Pons (tissue), 1 donor: ENCODE data around the gene ZNF546.
A peak's percentile ranks its signal among the peaks of the same experiment; 100 is the strongest.
"Not testable (repeated sequence)": the region's sequence is repeated elsewhere in the genome, so short reads cannot be mapped to it uniquely, and the experiment has no call there.

Source experiments
- DNase-seq: peaks from one replicate; pipeline ENCODE4 v3.0.0-alpha.2; 2016; ENCODE audit warnings: low spot score

The ZNF546 gene

DNA sequence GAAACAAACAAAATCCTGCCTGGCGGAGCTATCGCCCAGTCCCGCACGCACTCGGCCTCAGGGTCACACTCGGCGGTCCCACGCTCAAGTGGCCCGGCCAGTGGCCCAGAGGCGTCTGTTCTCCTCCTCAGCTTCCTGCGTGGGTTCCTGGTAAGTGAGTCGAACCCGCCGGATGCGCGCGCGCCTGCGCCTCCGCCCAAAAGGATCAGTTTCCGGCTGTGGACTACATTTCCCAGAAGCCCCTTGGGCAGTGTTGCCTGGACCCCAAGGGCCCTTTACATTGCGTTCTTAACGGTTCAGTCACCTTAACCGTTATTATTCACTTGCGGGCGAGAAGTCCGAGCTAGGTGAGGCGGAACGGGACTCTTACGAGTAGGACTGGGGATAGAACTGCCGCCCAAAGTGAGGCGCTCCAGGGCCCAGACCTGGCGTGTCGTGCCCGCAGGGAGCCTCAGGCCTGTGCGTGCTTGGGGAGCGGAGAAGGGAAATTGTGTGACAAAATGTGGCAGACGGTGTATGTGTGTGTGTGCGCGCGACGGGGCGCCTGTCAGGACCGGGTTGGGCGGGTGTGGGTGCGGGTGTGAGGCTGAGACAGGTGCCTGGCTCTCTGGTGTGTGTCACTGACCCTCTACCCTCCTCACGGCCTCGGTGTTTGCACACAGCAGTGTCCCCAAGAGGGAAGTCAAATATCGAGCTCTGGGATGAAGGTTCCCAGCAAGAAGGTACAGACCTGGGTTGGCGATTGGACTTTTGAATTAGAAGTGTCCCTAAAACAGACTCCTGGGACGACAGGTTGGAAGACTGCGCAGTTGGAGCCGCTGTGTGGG lies at the start of gene ZNF546:
ZNF546 (plus strand) TSS at position 250 of the 827 bp plus-strand sequence. CDS start 1,267 bp downstream, outside the sequence.
- DNase-seq = peak; percentile 90

DNA sequence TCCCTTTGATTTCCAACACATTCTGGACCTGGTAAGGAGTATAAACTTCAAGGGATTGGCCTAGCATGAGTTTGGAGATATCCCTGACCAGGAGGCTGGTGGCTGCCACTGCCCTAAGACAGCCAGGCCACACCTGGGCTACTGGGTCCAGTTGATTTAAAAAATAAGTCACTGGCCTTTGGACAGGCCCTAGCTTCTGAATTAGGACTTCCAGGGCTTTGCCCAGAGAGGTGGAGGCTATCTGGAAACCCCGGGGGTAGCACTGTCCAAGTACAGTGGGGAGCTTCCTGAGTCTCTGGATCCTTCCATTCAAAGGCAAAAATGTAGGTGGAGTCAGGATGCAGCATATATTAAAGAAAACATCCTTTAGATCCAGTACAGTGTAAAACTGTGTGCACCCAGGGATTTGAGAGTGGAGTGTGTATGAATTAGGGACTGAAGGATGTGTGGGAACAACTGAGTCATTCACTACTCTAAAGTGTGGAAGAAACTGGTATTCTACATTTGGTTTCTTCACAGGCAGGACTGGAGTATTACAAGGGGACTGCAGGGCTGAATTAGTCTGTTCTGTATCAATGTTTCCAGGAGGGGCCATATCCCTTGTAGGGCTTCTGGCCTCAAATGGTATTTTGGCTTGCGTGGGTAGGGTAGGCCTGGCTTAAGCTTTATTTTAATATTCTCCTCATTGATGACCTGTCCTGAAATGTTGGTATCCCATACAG lies 47.7 kb upstream of the ZNF546 start:
- DNase-seq = no peak

DNA sequence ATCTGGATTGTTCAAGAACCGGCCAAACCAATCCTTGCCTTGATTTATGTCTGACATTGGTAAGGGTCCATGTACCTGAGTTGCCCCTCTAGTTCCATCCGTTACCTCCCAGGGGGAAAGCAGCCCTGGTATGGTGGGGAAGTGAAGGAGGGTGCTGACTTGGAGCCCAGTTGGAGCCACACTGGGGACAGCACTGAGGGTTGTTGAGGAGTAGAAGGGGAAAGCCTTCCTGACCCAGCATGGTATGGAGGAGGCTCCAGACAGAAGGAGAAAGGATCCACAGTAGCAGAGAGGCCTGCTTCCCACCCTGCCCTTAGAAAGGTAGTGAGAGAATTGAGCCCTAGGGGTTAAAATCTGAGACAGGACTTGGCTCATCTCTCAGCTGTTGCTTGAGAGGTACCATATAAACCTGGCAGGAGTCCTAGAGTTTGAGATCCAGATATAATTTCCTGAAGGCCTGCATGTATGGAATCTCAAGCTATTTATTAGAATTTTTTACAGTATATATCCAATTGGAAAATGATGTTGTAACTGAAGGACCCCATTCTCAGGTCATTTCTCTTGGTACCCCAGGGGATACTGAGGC lies 45.7 kb upstream of the ZNF546 start:
- DNase-seq = no peak

DNA sequence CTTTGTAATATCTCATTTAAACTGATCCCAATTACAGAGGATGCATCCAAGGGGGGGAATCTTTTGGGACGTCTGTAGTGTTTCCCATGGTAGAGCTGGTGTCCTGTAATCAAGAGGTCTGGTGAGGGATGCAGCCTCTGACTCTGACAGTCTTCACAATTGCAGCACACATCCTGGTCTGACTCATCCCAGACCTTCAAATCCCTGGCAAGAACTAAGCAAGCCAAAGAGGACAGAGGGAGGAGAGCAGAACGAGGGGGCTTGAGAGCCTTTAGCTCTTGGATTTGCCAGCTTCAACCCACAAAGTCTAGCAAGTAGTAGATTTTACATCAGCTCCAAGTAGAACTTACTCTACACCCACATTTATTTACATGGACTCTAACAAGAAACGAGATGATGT lies 45.2 kb upstream of the ZNF546 start:
- no peak for DNase-seq

DNA sequence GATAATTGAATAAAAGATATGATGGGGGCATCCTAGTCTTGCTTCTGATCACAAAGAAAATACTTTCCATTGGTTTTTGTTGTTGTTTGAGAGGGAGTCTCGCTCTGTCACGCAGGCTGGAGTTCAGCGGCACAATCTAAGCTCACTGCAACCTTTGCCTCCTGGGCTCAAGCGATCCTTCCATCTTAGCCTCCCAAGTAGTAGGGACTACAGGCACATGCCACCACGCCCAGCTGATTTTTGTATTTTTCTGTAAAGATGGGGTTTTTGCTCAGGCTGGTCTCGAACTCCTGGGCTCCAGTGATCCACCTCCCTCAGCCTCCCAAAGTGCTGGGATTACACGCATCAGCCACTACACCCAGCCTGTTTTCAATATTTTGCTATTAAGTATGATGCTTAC lies 42.9 kb upstream of the ZNF546 start:
- no peak for DNase-seq

DNA sequence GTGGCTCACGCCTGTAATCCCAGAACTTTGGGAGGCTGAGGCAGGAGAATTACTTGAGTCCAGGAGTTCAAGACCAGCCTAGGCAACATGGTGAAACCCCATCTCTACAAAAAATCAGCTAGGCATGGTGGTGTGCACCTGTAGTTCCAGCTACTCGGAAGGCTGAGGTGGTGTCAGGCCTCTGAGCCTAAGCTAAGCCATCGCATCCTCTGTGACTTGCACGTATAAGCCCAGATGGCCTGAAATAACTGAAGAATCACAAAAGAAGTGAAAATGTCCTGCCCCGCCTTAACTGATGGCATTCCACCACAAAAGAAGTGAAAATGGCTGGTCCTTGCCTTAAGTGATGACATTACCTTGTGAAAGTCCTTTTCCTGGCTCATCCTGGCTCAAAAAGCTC lies 39.0 kb upstream of the ZNF546 start:
- not testable (repeated sequence) for DNase-seq

DNA sequence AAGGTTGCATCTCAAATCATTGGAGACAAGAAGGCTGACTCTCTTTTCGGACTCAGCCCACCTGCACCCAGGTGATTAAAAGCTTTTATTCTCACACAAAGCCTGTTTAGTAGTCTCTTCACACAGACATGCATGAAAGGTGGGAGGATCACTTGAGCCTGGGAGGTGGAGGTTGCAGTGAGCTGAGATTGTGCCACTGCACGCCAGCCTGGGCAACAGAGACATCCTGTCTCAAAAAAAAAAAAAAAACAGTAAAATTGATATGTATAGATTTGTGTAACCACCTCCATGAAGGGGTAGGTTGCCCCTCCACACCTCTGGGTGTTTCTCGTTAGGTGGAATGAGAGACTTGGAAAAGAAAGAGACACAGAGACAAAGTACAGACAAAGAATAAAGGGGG lies 37.9 kb upstream of the ZNF546 start:
- not testable (repeated sequence) for DNase-seq

DNA sequence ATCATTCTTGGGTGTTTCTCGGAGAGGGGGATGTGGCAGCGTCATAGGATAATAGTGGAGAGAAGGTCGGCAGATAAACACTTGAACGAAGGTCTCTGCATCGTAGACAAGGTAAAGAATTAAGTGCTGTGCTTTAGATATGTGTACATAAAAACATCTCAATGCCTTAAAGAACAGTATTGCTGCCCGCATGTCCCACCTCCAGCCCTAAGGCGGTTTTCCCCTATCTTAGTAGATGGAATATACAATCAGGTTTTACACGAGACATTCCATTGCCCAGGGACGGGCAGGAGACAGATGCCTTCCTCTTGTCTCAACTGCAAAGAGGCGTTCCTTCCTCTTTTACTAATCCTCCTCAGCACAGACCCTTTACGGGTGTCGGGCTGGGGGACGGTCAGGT lies 37.5 kb upstream of the ZNF546 start:
- DNase-seq = not testable (repeated sequence)

DNA sequence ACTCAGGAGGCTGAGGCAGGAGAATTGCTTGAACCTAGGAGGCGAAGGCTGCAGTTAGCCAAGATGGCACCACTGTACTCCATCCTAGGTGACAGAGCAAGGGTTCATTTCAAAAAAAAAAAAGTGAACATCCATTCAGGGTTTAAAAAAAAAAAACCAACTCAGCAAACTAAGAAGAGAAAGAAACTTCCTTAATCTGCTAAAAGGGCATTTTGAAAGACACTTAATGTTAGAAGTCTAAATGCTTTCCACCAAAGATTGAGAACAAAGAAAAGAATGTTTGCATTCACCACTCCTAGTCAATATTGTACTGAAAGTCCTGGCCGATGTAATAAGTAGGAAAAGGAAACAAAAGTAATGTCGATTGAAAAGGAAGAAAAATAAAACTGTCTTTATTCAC lies 33.0 kb upstream of the ZNF546 start:
- no peak for DNase-seq

DNA sequence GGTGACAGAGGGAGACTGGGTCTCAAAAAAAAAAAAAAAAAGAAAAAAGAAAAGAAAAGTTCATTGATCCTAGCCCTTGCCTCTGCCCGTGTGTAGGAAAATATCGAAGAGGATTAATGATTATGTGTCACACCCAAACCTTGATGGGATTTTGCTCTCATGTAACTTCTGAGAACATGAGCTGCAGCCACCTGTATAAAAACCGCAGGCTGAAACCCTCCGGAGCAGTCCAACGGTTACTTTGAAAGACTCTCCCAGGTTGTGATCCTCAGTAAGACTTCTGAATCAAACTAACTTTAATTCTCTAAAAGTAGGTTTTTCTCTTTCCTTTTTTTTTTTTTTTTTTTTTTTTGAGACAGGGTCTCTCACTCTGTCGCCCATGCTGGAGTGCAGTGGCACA lies 30.2 kb upstream of the ZNF546 start:
- DNase-seq = no peak

DNA sequence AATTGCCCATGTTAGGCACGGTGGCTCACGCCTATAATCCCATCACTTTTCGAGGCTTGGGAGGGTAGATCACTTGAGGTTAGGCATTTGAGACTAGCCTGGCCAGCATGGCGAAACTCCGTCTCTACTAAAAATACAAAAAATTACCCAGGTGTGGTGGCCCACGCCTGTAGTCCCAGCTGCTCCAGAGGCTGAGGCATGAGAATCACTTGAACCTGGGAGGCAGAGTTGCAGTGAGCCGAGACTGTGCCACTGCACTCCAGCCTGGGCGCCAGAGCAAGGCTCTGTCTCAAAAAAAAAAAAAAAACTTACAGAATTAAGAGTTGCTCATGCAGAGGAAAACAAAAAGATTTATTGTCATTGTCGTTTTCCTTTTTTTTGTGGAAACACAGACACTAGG lies 29.3 kb upstream of the ZNF546 start:
- DNase-seq = no peak

DNA sequence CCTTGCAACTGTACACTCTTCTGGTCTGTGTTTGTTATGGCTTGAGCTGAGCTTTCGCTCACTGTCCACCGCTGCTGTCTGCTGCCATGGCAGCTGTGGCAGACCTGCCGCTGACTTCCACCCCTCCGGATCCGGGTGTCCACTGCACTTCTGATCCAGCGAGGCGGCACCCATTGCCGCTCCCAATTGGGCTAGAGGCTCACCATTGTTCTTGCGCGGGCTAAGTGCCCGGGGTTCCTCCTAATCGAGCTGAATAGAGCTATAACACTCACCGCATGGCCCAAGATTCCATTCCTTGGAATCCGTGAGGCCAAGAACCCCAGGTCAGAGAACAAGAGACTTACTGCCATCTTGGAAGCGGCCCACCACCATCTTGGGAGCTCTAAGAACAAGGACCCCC lies 28.1 kb upstream of the ZNF546 start:
- DNase-seq = no peak

DNA sequence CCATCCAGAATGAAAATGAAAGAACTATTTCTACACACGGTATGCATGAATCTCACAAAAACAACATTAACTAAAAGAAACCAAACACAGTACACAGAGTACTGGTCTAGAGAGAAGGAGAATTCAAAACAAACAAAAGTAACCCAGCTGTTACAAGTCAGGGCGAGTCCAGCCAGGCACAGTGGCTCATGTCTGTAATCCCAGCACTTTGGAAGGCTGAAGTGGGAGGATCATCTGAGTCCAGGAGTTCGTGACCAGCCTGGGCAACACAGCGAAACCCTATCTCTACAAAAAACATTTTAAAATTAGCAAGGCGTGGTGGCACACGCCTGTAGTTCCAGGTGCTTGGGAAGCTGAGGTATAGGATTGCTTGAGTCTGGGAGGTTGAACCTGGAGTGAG lies 27.6 kb upstream of the ZNF546 start:
- no peak for DNase-seq

DNA sequence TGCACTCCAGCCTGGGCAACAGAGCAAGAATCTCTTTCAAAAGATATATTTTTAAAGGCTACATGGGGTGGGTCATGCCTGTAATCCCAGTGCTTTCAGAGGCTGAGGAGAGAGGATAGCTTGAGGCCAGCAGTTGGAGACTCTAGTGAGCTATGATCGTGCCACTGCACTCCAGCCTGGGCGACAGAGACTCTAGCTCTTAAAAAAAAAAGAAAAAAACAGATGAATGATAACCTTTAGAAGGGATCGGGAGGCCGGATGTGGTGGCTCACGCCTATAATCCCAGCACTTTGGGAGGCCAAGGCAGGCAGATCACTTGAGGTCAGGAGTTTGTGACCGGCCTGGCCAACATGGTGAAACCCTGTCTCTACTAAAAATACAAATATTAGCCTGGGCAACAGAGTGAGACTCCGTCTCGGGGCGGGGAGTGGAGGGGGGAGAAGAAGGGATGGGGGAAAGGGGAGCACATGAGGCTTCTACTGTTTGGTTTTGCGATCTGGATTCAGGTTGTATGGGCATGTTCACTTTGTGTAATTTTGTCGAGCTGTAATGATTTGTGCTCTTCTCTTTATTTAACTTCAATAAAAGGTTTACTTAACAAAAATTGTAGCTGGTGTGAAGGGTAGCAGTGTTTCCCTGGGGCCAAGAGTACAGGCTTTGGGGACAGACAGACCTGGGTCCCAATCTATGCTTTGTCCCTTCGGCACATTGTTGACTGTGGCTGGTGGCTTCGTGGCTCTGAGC lies 27.0 kb upstream of the ZNF546 start:
- DNase-seq = peak; percentile 26

DNA sequence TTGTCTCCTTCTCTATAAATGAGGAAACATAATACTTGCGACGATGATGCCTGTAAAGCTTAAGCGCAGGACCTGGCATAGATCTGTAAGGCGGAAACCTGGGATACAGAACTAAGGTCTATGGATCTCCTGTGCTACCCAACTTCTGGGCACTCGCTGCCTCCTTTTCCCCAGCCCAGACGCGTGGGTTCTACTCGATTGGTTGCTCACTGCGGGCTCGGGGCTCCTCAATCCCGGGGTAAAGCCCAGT lies 26.5 kb upstream of the ZNF546 start:
- no peak for DNase-seq

DNA sequence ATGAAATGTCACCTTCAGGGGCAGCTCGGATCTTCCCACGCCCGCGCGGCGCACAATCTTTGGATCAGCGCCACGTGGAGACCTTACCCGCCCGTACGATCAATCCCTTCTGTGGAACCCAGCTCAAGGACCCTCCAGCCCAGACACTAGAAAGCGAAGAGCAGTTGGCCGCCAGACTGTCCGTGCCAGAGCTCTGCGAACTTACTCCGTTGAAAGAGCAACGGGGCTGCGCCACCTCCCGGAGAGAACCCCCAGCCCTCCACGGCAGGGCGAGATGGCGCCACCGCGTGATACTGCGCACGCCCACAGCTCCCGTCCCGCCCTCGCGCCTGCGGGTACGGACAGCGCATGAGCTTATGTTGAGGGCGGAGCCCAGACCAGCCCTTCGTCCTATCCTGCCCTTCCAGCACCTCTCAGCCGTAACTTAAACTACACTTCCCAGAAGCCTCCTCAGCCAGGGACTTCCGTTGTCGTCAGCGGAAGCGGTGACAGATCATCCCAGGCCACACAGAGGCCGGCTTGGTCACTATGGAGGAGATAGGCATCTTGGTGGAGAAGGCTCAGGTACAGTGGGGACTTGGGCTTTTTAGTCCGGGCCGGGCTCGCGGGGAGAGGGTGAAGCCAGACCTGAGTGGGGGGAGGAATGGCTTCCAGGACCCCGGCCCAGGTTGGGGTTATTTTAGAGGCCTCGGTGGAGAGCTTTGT lies 26.0 kb upstream of the ZNF546 start, which contains the start of gene PSMC4:
PSMC4 (plus strand) TSS at position 491 of the 705 bp plus-strand sequence; CDS start at position 529, 38 bp downstream.
- peak; percentile 100 for DNase-seq

DNA sequence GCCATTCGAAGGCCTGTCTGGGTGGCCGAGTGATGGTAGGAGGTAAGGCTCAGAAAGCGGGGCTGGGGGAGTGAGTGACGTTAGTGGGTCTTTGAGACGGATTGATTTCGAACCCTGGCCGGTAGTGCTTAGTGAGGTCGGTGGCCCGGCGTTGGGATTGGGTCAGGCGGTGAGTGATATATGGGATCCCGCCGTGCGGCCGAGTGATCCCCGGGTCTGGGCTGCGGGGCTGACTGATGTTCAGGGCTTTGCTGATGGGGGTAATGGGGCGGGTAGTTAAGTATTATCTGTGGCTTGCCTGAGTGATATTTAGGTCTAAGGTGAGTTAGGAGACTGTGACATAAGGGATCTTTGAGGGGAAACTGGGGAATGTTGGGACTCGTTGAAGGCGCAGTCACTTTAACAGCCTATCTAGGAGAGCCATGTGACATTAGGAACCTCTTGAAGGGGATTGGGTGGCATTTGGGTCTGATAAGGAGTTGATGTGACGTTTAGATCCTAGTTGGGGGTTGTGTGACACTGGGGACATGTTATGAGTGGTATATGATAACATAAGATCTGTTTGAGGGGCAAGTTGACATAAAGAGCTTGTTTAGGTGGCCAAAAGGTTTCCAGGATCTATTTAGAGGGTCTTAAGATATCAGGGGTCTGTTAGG lies 25.4 kb upstream of the ZNF546 start:
- no peak for DNase-seq

DNA sequence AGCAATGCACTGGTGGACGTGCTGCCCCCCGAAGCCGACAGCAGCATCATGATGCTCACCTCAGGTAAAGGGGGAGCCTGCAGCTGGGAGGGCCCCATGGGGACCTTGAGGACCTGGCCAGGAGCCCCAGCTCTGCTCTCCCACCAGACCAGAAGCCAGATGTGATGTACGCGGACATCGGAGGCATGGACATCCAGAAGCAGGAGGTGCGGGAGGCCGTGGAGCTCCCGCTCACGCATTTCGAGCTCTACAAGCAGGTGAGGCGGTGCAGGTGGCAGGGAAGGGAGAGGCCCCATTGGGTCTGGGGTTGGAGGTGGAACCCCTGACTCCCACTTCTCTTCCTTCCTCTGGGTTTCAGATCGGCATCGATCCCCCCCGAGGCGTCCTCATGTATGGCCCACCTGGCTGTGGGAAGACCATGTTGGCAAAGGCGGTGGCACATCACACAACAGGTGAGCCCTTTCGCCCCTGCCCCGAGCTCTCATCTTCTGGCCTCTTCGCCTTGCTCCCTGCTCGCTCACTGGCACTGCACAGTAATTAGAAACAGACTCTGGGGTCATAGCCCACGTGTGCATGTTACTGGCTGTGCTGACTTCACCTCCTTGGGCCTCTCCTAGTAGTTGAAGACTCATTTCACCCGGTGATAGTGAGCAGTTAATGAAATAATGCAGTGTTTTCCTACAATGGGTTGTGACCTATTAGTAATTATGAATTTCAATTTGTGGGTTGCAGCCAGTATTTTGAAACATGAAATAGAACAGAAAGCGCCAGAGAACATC lies 22.3 kb upstream of the ZNF546 start:
- DNase-seq = no peak

DNA sequence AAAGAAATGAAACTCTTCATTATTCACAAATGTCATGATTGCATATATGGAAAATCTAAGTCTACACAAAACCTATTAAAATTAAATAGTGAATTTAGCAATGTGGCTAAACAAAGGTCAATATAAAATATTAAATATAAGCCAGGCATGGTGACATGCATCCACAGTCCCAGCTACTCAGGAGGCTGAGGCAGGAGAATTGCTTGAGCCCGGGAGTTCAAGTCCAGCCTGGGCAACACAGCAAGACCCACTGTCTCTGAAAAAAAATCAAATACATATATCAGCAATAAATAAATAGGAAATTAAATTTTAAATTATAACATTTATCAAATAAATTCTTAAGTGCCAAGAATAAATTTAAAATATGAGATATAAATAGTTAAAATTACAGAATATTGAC lies 14.0 kb upstream of the ZNF546 start:
- no peak for DNase-seq

DNA sequence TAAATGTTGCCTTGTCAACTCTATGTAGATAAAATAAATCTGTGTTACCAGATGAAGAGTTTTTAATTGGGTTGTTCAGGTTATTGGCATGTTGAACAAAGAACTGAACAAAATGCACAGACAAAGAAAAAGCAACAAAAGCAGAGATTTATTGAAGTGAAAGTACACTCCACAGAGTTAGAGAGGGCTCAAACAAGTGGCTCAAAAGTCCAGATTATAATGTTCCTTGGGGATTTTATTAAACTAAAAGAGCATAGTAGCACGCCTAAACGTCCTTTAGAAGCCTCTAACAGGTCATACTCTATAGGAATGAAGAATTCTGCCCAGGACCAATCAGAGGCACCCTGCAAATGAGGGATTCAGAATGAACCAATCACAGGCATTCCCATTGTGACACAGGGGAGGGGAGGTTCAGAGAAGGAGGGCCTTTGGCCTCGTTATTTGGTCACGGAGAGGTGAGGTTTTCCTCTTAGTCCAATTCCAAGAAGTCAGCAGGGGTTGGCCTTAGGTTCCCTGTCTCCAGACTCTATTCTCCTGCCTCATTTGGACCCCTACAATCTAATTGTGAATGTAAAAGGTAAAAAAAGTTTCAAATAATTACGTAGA lies 13.1 kb upstream of the ZNF546 start:
- DNase-seq = no peak
